HG03354 (cell line): ENCODE results near the gene OR51E1.

Source experiments
- ATAC-seq: cut with Tn5 transposase; IDR thresholded peaks from one replicate; pipeline ENCODE4 v1.9.1; 2021; ENCODE audit warnings: mild to moderate bottlenecking; ENCODE audit not compliant: unreplicated experiment, poor library complexity, severe bottlenecking

Gene OR51E1

DNA sequence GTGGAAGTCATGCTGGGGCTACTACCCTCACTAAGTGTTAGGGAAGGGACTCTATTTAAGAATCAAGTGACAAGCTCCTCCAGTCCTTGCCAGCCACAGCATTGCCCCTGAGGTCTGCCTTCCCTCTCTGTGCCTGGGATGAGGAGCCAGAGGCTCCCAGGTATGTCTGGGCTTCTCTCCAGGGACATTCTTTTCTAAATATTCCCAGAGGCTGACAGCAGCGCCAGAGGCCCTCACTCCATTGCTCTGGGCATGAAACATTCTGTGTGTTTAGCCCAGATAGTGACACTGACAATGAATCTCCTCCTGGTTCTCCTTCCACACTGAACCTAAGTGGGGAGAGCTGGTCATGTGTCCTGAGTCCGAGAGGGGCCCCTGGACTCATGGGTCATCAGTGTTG lies 2.2 kb downstream of the OR51E1 start:
- ATAC-seq = no peak

DNA sequence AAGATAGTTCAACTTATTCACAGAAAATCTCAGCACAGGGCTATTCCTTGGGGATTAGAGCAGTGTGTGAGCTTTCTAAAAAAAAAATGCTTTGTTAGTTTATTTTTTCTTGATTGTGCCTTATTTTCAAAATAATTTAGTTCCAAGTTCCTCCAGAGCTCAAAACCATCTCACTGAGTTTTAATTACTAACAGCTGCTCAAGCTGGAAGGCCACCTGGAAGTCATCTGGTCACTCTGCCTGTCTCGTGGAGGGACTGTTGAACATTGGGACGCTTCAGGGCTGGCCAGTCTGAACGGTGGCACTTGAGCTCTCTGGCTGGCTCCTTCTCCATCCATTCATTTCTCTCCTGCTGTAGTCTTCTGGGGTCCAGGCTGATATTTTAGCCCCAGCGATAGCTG lies 4.0 kb downstream of the OR51E1 start:
- ATAC-seq = no peak

DNA sequence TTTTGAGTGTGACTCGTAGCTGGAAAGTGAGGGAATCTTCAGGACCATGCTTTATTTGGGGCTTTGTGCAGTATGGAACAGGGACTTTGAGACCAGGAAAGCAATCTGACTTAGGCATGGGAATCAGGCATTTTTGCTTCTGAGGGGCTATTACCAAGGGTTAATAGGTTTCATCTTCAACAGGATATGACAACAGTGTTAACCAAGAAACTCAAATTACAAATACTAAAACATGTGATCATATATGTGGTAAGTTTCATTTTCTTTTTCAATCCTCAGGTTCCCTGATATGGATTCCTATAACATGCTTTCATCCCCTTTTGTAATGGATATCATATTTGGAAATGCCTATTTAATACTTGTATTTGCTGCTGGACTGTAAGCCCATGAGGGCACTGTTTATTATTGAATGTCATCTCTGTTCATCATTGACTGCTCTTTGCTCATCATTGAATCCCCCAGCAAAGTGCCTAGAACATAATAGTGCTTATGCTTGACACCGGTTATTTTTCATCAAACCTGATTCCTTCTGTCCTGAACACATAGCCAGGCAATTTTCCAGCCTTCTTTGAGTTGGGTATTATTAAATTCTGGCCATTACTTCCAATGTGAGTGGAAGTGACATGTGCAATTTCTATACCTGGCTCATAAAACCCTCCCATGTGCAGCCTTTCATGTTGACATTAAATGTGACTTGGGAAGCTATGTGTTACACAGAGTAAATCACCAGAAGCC lies 11.0 kb downstream of the OR51E1 start:
- ATAC-seq = peak; percentile 66

- no peak for ATAC-seq
These were observed 15.1 kb downstream of the OR51E1 start for GRCh38 chr11:4658629-4659445.

GRCh38 chr11:4662876-4663275 lies 19.1 kb downstream of the OR51E1 start:
- no peak for ATAC-seq

DNA sequence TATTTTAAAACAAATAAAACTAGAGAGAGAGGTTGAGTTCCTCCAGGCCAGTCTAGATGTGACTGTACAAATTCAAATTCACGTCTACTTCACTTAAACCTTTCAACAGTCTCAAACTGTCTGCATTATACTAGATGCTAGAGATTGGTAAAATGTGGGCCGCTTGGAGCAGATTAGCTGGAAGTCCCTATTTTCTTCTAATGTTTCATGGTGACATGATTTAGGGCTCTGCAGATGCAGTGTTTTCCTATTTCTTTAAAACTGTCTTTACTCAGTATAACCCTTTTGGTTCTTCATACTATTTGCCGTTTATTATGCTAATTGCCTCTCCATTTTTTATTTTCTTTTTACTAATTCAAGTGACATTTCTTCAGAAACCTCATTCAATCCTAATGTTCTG lies 20.4 kb downstream of the OR51E1 start:
- no peak for ATAC-seq

GRCh38 chr11:4664786-4665185 lies 21.0 kb downstream of the OR51E1 start:
- no peak for ATAC-seq

DNA sequence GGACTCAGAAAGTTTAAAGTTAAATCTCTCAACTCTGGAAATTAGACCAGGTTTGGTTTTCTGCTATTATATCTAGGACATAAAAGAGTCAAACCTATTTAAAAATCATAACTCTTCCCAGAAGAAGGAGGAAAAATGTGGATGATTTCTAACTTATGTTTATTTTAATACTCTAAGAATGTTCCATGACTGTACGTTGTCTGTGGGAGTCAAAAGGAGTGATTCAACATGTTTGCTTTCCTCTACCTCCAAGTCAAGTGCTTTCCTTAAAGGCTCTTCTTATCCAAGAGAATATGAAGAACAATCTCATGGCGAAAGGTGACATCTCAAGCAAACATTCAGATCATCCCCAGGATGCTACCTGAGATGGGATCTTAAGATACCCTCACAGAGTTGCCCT lies 21.6 kb downstream of the OR51E1 start:
- no peak for ATAC-seq

DNA sequence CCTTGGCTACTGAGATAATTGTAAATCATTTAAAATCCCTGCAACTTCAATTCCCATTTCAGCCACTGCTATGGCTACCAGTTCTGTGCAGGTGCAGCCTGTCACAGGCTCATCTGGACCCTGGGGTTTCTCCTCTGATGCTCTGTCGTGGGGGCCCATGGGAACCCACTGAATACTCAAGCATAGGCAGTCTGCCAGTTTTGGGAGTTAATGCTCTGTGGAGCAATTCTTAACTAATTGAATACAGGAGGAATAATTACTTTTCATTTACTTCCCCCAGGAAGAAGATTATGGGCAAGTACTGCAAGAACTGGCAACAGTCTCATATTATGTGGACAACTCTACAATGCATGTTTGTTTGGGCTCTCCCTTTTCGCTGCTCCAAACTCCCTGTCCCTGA lies 28.0 kb downstream of the OR51E1 start:
- no peak for ATAC-seq

DNA sequence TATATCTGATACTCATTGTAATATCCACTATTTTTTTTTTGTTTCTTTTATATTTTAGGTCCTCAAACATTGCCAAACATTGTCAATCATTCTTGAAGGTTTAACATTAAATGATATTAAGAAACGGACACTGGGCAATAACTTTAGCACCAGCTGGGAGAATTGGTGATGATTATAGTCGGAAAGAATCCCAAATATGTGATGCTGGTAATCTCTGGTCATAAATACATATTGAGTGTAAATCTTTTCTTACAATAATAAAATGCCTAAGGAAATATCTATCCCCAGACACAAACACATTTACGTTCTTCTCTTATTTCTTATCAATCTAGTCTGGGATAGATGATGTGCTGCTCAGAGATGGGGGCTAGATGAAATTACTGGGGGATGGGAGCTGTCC lies 28.7 kb downstream of the OR51E1 start:
- no peak for ATAC-seq

DNA sequence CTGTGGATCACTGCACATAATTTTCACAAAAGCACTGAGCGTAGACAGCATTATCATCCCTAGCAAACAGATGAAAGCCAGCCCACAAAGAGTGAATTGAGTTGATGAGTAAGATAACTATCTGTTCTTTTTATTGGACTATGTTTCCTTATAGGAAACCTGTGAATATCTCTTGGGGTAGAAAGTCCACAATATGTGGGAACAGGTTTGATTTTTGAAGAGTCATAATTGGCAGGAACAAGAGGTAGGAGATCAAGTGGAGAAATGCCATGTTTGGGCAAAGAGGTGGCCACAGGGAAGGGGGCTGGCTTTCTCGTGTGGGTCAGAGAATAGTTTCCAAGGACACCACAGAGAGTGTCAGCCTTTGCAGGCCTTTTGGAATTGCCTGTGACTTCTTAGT lies 30.0 kb downstream of the OR51E1 start:
- ATAC-seq = no peak

GRCh38 chr11:4677948-4678347 lies 34.2 kb downstream of the OR51E1 start:
- no peak for ATAC-seq

DNA sequence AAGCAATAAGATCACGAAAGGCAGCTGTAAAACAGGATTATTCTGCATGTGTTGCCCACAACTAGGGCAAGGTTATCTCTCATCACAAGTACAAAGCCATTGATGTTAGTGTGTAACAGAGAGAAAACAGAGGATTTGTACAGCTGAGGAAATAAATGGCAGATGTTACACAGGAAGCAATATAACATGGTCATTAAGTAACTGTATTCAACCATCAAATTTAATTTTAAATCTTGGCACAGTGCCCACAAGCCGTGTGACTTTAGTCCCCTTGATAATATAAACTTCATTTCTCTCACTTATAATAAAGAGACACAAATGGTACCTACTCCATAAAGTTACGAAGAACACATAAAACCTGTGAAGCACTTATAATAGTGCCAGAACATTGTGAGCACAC lies 36.6 kb downstream of the OR51E1 start:
- ATAC-seq = no peak

- no peak for ATAC-seq
These were observed 39.0 kb downstream of the OR51E1 start for GRCh38 chr11:4682623-4683419.

GRCh38 chr11:4684631-4685285 lies 41.0 kb downstream of the OR51E1 start:
- ATAC-seq = no peak

DNA sequence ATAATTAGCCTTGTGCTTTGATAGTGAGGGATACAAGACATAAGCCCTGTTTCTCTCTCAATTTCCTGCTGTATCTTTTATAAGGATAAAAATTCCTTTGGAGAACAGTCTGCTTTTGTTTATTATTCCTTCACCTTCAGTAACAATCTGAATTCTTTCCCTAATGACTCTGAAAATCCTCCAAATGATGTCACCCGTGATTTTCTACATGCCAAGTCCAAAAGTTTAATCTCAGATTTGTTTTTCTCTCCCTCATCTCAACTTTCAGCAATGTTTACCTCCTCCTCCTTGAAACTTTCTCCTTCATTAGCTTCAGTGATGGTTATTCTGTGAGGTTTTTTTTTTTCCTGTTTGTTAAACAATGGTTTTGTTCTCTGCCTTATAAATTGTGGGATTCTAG lies 51.7 kb downstream of the OR51E1 start:
- ATAC-seq = no peak

GRCh38 chr11:4697585-4697984 lies 53.8 kb downstream of the OR51E1 start, which contains the start of gene OR51E2:
Gene OR51E2, minus strand, starts transcription at chr11:4697853. Its CDS starts 15,142 bp downstream, at chr11:4682711.
- no peak for ATAC-seq

DNA sequence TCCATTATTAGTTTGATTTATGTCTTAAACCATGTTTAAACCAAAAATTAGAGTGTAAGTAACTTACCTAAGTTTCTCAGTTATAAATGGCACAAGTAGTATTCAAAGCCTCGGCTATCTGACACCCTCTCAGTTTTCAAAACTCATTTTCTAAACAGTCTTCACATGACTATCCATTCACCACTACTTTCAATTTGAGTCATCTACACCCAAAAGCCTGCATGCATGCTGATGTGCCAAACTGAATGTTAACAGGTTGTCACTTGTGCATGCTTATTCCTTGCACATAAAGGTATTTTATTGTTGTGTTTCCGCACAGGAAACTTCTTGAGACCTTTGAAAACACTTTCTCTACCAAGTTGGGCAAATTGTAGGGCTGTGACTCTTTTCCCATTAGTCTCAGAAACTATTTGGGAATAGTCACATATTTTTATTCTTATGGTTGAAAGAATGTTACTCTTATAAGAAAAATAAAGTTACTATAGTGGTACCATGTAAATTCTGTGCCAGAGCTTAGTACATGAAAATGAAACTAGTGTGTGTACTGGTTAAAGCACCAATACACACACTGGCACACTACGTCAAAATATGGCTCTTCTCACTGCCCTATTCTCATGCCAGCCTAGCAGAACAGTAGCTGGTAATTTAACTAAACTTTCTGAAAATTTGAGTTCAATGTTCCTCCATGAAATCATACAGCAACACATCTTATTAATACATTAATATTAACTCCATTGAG lies 56.1 kb downstream of the OR51E1 start:
- peak; percentile 73 for ATAC-seq

GRCh38 chr11:4700436-4700820 lies 56.6 kb downstream of the OR51E1 start:
- no peak for ATAC-seq
